AG04450 (cell line): Measurements from ENCODE around the gene DAPK2. TPM values are rescaled to one million over a fixed set of nuclear protein-coding genes. Genes with fewer than 3 reads are reported as not detected.

Experiments
- CTCF ChIA-PET: fragments of 300-600, 350-600 bp; formaldehyde crosslinking; extraction: SDS; loops from one replicate; lab custom pipeline; 2022; ENCODE audit warnings: antibody characterized with exemption, inconsistent platforms; lab: Charles Lee
- POLR2A ChIA-PET: fragments of 350-600 bp; formaldehyde crosslinking; extraction: SDS; loops from one replicate; lab custom pipeline; 2021; ENCODE audit warnings: antibody characterized with exemption, inconsistent platforms; lab: Yijun Ruan, JAX
- DNase-seq: peaks from one replicate; pipeline ENCODE4 v3.0.0-alpha.2; 2011; ENCODE audit warnings: low read depth, low spot score
- H3K27ac ChIP-seq: one replicate; pipeline ENCODE4 v1.5.1; 2012; ENCODE audit warnings: low read depth, low read length, control low read depth
- H3K27me3 ChIP-seq: one replicate; pipeline ENCODE4 v1.6.0; 2012; ENCODE audit warnings: low read length; ENCODE audit not compliant: control insufficient read depth, insufficient read depth
- H3K4me3 ChIP-seq: 2 replicates; pipeline ENCODE4 v1.5.1; 2011; ENCODE audit warnings: mild to moderate bottlenecking, low read depth, low read length, control low read depth
- H3K9me3 ChIP-seq: 2 replicates; pipeline ENCODE4 v1.5.1; 2012; ENCODE audit warnings: low read length; ENCODE audit not compliant: control insufficient read depth, insufficient read depth
- CTCF ChIP-seq: IDR thresholded peaks from 2 replicates; pipeline ENCODE4 v1.5.1; 2011; ENCODE audit warnings: low read depth, low read length, control low read depth, inconsistent platforms
- polyA plus RNA-seq: library from polyadenylated mRNA; depleted of rRNA; stranded (reverse); fragments of >200 nt; gene quantifications from 2 replicates; pipeline ENCODE4 v1.2.3, GENCODE V29; 2011

DAPK2 gene
- polyA plus RNA-seq, 1 experiment = 0.42 TPM

DNA sequence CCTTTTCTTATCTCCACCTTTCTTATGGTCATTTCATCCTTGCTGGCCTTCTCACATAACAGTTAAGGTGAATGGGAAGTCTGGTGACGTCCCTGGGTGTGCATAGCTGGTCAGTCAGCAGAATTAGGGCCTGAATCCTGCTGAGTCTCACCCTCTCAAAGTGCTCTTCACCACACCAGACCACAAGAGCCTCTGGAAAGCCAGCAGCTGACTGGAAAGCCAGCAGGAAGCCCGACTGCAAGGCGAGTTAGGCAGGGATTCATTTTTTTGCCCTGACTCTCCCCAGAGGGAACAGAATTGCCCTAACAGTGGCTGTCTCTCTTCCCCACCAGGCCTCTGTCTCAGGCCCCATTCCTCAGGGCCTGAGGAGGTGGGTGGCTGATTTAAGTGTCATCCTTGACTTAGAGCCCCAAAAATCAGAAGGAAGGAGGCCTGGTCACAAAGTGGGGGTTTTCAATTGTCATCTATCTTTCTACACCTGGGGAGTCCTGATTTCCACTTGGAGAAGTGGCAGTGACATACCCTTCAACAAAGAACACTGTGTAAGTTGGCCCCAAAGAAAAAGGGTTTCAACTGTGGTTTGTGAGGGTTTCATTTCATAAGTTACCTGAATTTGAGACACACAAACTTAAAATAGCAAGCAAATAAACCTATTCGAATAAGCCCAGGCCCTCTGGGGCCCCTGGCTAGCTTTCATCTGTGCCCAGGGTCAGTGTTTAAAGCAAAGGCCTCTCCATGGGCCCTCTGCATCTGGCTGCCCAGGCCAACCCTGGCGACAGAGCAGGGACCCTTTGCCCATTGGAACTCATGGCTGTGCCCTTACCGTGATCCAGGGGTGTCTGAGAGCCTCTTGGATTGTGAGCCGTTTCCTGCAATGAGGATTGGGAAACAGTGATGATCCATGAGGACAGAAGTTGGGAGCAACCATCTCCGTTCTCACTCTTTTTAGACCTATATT lies 122.0 kb downstream of the DAPK2 start:
- TF ChIP-seq CTCF = no peak
- peaks cover 19% of the 10 kb centered on the region for H3K27me3 ChIP-seq
- ChIA-PET CTCF (no interaction called here), POLR2A (no interaction called here)
- no peaks in the 10 kb centered on the region for H3K9me3 ChIP-seq
- H3K4me3 ChIP-seq = no peak overlapping the region
- no peak for DNase-seq
- H3K27ac ChIP-seq = no peak overlapping the region

DNA sequence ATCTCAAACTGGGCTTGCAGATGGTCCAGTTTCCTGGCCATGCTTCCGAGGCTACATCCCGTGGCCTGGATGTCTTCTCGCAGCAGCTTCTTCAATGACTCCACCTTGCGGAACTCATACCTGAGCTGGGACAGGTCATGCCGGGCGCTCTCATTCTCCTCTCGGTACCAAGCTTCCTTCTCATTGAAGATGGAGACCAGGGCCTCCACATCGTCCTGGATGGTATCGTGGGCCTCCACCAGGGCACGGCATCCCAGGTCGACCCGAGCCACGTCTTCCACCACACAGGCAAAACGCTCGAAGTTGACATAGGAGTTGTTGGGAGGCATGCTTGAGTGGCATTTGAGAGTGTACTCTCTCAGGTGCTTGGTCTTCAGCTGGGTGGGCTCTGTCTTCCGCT lies 123.4 kb downstream of the DAPK2 start:
- POLR2A ChIA-PET = no interaction called here
- CTCF ChIA-PET = no interaction called here

GRCh38 chr15:63922261-63922904 lies 123.9 kb downstream of the DAPK2 start:
- Histone ChIP-seq H3K27ac (no peak overlapping the region), H3K27me3 (peaks cover 15% of the 10 kb centered on the region), H3K4me3 (no peak overlapping the region), H3K9me3 (no peaks in the 10 kb centered on the region)
- ChIA-PET POLR2A (no interaction called here), CTCF (no interaction called here)
- no peak for TF ChIP-seq CTCF
- no peak for DNase-seq

More for the DNA sequence above, 123.4 kb downstream of the DAPK2 start:
- H3K4me3 ChIP-seq = no peak overlapping the region
- no peaks in the 10 kb centered on the region for H3K9me3 ChIP-seq
- no peak for DNase-seq
- peaks cover 16% of the 10 kb centered on the region for H3K27me3 ChIP-seq
- no peak overlapping the region for H3K27ac ChIP-seq
- no peak for TF ChIP-seq CTCF

DNA sequence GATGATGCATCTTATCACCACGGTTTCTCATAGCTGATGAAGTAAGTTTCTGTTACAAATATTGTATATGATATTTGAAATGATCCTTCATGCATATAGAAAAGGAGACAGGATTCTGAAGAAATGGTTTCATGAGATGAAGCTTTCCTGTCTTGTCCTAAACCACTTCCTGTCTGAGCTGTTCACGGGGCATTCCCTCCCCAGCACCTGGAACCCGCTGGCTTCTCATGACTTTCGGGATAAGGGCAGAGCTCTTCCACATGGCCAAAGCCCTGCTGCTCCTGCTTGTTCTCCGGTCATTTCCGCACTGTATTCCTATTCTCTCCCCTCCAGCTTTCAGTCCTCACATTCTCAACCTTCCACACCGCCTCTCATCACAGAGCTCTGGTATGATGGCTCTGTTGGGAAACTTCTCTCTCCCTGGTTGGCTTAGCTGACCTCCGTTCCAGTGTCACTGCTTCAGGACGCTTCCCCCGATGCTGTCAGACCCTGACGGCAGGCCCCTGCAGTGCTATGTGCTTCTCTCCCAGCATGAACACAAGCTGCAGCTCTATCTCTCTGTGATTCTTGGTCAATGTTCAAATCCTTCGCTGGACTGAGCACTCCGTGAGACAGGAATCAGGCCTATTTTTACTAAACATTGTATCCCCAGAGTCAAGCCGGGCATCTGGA lies 125.6 kb downstream of the DAPK2 start:
- POLR2A ChIA-PET = no interaction called here
- CTCF ChIA-PET = interaction anchor here (1.4 kb wide), 1 partner anchor 25 kb away, joined by 4 read pairs; no protein-coding TSS in a partner anchor
- TF ChIP-seq CTCF = no peak

More for the DNA sequence above, 125.6 kb downstream of the DAPK2 start:
- Histone ChIP-seq H3K9me3 (no peaks in the 10 kb centered on the region), H3K27me3 (peaks cover 8% of the 10 kb centered on the region), H3K27ac (no peak overlapping the region), H3K4me3 (no peak overlapping the region)
- no peak for DNase-seq
